ENCODE data around the gene PELO.
"Not testable (repeated sequence)": the region's sequence is repeated elsewhere in the genome, so short reads cannot be mapped to it uniquely, and the experiment has no call there.

PELO gene

DNA sequence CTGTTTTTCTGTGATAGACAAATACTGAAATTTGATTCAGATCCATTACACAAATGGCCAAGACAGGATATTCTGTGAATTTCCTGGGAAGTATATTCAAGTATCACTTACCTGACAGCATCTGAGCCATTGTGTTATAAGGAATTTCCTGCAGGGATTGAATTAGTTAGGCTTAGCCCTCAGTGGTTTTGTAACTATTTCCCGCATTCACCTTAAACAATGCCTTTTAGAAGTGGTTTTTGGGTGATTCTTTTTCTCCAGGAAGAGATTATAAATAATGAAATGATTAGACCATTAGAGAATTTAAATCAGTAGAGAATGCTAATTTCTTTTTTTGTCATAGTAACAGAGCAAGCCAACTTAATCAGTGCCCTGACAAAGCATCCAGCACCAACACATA lies 30.6 kb downstream of the PELO start:
- H3K4me1 ChIP-seq (ENCODE audit: control insufficient read depth, low read depth, low read length): peaks cover 7% of the 10 kb centered on the region
- no peaks in the 10 kb centered on the region for H3K36me3 ChIP-seq (ENCODE audit: control insufficient read depth, low read depth, low read length)
- H3K27me3 ChIP-seq (ENCODE audit: control insufficient read depth, insufficient read depth, low read length): no peaks in the 10 kb centered on the region
- H3K9me3 ChIP-seq (ENCODE audit: control insufficient read depth, low read depth, low read length): no peaks in the 10 kb centered on the region
- no peak overlapping the region for H3K4me3 ChIP-seq (ENCODE audit: low read length)
- H3K9ac ChIP-seq (ENCODE audit: low read length): no peak overlapping the region
- H3K27ac ChIP-seq (ENCODE audit: low read length): no peak overlapping the region

DNA sequence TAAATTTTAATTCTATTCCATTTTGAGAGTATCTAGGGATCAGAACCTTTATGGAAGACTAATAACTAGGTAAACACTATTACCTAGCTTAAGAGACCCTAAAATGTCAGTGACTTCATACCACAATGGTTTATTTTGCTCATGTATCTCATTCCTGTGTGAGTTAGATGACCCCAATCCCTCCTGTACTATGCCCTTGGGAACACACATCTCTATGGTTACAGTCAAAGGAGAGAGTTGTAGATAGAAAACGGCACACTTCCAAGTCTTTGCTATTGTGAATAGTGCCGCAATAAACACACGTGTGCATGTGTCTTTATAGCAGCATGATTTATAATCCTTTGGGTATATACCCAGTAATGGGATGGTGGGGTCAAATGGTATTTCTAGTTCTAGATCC lies 31.1 kb downstream of the PELO start:
- not testable (repeated sequence) for H3K4me3 ChIP-seq (ENCODE audit: low read length); H3K36me3 ChIP-seq (ENCODE audit: control insufficient read depth, low read depth, low read length); H3K9ac ChIP-seq (ENCODE audit: low read length); H3K4me1 ChIP-seq (ENCODE audit: control insufficient read depth, low read depth, low read length); H3K9me3 ChIP-seq (ENCODE audit: control insufficient read depth, low read depth, low read length); H3K27me3 ChIP-seq (ENCODE audit: control insufficient read depth, insufficient read depth, low read length); H3K27ac ChIP-seq (ENCODE audit: low read length)

DNA sequence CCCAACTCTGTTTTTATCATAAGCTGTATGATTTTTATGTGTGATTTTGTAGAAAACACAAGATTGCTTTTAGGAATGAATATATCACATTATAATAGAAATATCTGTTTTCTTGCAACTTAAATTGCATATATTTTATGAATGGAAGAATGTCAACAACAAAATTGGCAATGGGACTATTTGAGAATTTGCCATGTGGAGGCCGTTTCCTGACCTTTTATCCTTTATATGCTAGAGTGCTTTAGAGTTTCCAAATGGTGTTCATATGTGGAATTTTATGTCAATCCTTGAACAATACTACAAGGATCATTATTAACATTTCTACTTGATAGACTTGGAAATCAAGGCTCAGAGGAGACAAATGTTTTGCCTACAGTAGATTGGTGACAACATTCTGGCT lies 34.2 kb downstream of the PELO start:
- Histone ChIP-seq H3K27me3 (ENCODE audit: control insufficient read depth, insufficient read depth, low read length) (no peaks in the 10 kb centered on the region), H3K4me1 (ENCODE audit: control insufficient read depth, low read depth, low read length) (peaks cover 4% of the 10 kb centered on the region), H3K27ac (ENCODE audit: low read length) (no peak overlapping the region), H3K4me3 (ENCODE audit: low read length) (no peak overlapping the region), H3K36me3 (ENCODE audit: control insufficient read depth, low read depth, low read length) (no peaks in the 10 kb centered on the region), H3K9ac (ENCODE audit: low read length) (no peak overlapping the region), H3K9me3 (ENCODE audit: control insufficient read depth, low read depth, low read length) (no peaks in the 10 kb centered on the region)

DNA sequence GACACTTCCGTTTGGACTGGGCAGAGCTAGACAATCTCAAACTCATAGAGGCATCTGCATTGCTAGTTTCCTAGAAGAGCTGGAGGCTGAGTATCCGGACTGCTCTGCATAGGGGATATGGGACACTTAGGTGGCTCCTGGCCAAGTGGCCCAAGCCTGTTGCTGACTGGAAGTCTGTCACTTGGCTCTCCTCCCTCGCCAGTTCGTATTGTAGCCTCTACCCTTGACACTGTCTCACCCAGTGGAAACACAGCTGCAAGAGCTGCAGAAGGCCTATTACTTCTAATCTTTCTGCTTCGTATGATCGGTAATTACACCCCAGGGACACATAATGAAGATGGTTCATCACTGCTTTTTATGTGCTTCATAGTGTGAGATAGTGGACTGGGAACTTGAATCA lies 34.7 kb downstream of the PELO start:
- no peaks in the 10 kb centered on the region for H3K9me3 ChIP-seq (ENCODE audit: control insufficient read depth, low read depth, low read length)
- H3K36me3 ChIP-seq (ENCODE audit: control insufficient read depth, low read depth, low read length): no peaks in the 10 kb centered on the region
- H3K27me3 ChIP-seq (ENCODE audit: control insufficient read depth, insufficient read depth, low read length): no peaks in the 10 kb centered on the region
- H3K4me3 ChIP-seq (ENCODE audit: low read length): no peak overlapping the region
- no peak overlapping the region for H3K9ac ChIP-seq (ENCODE audit: low read length)
- no peak overlapping the region for H3K27ac ChIP-seq (ENCODE audit: low read length)
- peaks cover 4% of the 10 kb centered on the region for H3K4me1 ChIP-seq (ENCODE audit: control insufficient read depth, low read depth, low read length)

DNA sequence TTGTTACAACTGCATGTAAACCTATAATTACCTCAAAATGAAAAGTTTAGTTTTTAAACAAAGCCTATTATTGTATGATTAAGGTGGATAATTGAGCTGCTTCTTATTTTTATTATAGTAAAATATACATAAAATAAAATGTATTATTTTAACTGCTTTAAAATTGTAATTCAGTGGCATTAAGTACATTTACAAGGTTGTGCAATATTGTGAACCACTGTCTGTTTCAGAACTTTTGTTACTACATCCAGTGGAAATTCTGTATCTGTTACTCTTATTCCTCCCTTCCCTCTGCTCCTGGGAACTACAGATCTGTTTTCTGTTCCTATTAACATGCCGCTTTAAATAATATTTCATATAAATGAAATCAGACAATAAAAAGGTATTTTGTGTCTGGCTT lies 37.1 kb downstream of the PELO start:
- no peaks in the 10 kb centered on the region for H3K36me3 ChIP-seq (ENCODE audit: control insufficient read depth, low read depth, low read length)
- no peaks in the 10 kb centered on the region for H3K4me1 ChIP-seq (ENCODE audit: control insufficient read depth, low read depth, low read length)
- no peaks in the 10 kb centered on the region for H3K9me3 ChIP-seq (ENCODE audit: control insufficient read depth, low read depth, low read length)
- no peak overlapping the region for H3K9ac ChIP-seq (ENCODE audit: low read length)
- H3K27ac ChIP-seq (ENCODE audit: low read length): no peak overlapping the region
- H3K4me3 ChIP-seq (ENCODE audit: low read length): no peak overlapping the region
- no peaks in the 10 kb centered on the region for H3K27me3 ChIP-seq (ENCODE audit: control insufficient read depth, insufficient read depth, low read length)

DNA sequence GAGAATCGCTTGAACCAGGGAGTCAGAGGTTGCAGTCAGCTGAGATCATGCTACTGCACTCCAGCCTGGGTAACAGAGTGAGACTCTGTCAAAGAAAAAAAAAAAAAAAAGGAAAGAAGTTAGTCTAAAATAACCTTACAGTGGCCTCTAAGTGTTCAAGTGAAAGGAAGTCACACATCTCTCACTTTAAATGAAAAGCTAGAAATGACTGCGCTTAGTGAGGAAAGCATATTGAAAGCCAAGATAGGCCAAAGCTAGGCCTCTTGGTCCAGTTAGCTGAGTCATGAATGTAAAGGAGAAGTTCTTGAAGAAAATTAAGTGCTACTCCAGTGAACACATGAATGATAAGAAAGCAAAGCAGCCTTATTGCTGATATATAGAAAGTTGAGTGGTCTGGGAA lies 38.1 kb downstream of the PELO start:
- Histone ChIP-seq H3K36me3 (ENCODE audit: control insufficient read depth, low read depth, low read length) (no peaks in the 10 kb centered on the region), H3K27me3 (ENCODE audit: control insufficient read depth, insufficient read depth, low read length) (no peaks in the 10 kb centered on the region), H3K4me1 (ENCODE audit: control insufficient read depth, low read depth, low read length) (no peaks in the 10 kb centered on the region), H3K4me3 (ENCODE audit: low read length) (no peak overlapping the region), H3K9me3 (ENCODE audit: control insufficient read depth, low read depth, low read length) (no peaks in the 10 kb centered on the region), H3K27ac (ENCODE audit: low read length) (no peak overlapping the region), H3K9ac (ENCODE audit: low read length) (no peak overlapping the region)

DNA sequence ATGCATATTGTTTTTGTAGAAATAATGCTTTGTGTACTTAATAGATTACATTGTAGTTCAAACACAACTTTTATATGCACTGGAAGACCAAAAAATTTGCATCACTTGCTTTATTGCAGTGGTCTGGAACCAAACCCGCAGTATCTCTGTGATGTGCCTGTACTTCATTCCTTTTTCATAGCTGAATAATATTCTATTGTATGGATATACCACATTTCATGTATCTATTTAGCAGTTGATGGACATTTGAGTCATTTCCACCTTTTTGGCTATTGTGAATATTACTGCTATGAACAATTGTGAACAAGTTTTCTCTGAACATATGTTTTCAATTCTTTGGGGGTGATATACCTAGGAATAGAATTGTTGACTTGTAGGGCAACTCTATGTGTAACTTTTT lies 40.1 kb downstream of the PELO start:
- H3K9ac ChIP-seq (ENCODE audit: low read length): no peak overlapping the region
- H3K36me3 ChIP-seq (ENCODE audit: control insufficient read depth, low read depth, low read length): no peaks in the 10 kb centered on the region
- H3K9me3 ChIP-seq (ENCODE audit: control insufficient read depth, low read depth, low read length): no peaks in the 10 kb centered on the region
- H3K27ac ChIP-seq (ENCODE audit: low read length): no peak overlapping the region
- H3K4me3 ChIP-seq (ENCODE audit: low read length): no peak overlapping the region
- H3K27me3 ChIP-seq (ENCODE audit: control insufficient read depth, insufficient read depth, low read length): no peaks in the 10 kb centered on the region
- no peaks in the 10 kb centered on the region for H3K4me1 ChIP-seq (ENCODE audit: control insufficient read depth, low read depth, low read length)

DNA sequence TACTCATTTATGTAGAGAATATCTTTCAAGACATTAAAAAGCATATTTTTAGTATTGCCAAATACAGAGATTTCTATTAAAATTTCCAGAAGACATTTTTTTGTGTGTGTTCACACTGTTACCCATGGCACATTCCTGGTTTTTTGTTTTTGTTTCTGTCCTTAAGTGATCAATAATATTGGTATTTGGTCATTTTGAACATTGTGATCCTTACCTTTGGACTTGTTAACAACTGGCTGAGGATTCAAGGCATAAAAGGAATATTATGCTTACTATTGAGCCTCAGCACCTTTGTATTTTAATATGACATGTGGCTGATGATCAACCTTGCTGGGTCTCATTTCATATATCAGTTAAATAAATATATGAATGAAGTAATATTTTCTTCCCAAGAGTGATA lies 41.9 kb downstream of the PELO start:
- no peaks in the 10 kb centered on the region for H3K4me1 ChIP-seq (ENCODE audit: control insufficient read depth, low read depth, low read length)
- no peaks in the 10 kb centered on the region for H3K36me3 ChIP-seq (ENCODE audit: control insufficient read depth, low read depth, low read length)
- H3K9me3 ChIP-seq (ENCODE audit: control insufficient read depth, low read depth, low read length): no peaks in the 10 kb centered on the region
- H3K9ac ChIP-seq (ENCODE audit: low read length): no peak overlapping the region
- H3K27ac ChIP-seq (ENCODE audit: low read length): no peak overlapping the region
- no peaks in the 10 kb centered on the region for H3K27me3 ChIP-seq (ENCODE audit: control insufficient read depth, insufficient read depth, low read length)
- H3K4me3 ChIP-seq (ENCODE audit: low read length): no peak overlapping the region

DNA sequence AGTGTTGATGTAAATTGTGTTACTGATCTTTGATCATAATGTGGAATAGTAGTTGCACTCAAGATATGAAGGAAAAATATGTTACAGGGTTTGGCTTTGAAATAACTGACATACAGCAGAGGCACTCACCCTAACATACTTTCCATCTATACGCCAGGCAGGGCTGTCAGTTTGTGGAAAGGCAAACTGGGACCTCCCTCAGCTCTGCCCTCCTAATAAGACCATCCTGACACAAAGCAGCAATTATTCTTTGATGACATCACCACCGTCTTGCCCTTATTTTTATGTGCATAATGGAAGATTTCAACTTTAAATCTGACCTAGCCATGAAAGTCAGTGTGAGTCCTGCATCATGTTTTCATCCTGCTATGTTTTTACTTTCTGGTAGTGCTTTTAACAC lies 42.9 kb downstream of the PELO start:
- Histone ChIP-seq H3K27ac (ENCODE audit: low read length) (no peak overlapping the region), H3K9me3 (ENCODE audit: control insufficient read depth, low read depth, low read length) (no peaks in the 10 kb centered on the region), H3K9ac (ENCODE audit: low read length) (no peak overlapping the region), H3K36me3 (ENCODE audit: control insufficient read depth, low read depth, low read length) (no peaks in the 10 kb centered on the region), H3K4me3 (ENCODE audit: low read length) (no peak overlapping the region), H3K4me1 (ENCODE audit: control insufficient read depth, low read depth, low read length) (no peaks in the 10 kb centered on the region), H3K27me3 (ENCODE audit: control insufficient read depth, insufficient read depth, low read length) (no peaks in the 10 kb centered on the region)

DNA sequence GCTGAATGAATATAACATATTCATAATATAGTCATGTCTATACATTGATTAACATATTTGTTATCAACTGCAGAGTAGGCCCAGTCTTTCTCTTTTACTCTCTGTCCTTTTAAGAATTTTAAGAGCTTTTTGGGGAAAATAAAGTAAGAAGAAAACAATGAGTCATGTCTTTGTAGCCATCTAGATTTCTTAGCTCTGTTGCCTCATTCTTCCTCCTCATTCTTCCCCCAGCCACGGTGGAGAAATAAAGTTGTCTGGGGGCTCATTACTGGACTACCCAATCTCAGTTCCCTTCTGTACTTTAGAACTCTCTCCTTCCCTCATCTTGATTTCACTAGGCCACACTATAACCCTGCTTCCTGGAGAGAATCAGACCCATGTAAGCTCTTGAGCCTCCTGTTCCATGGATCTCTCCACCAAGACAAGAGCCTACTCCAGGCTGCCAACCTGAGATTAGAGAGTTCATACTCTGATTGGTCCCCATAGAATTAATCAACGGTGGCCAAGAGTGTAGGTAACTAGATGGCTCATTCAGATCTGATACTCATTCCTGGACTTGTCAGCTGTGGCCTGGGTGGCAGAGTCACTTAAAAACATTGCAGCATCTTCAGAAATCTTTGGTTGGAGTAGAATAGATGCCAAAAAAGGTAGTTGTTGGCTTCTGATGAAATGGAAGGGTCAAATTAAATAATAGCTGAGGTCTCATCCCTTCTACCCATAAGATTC lies 44.2 kb downstream of the PELO start:
- no peaks in the 10 kb centered on the region for H3K36me3 ChIP-seq (ENCODE audit: control insufficient read depth, low read depth, low read length)
- H3K27me3 ChIP-seq (ENCODE audit: control insufficient read depth, insufficient read depth, low read length): no peaks in the 10 kb centered on the region
- no peak overlapping the region for H3K9ac ChIP-seq (ENCODE audit: low read length)
- no peak overlapping the region for H3K4me3 ChIP-seq (ENCODE audit: low read length)
- no peaks in the 10 kb centered on the region for H3K9me3 ChIP-seq (ENCODE audit: control insufficient read depth, low read depth, low read length)
- no peaks in the 10 kb centered on the region for H3K4me1 ChIP-seq (ENCODE audit: control insufficient read depth, low read depth, low read length)
- H3K27ac ChIP-seq (ENCODE audit: low read length): no peak overlapping the region

DNA sequence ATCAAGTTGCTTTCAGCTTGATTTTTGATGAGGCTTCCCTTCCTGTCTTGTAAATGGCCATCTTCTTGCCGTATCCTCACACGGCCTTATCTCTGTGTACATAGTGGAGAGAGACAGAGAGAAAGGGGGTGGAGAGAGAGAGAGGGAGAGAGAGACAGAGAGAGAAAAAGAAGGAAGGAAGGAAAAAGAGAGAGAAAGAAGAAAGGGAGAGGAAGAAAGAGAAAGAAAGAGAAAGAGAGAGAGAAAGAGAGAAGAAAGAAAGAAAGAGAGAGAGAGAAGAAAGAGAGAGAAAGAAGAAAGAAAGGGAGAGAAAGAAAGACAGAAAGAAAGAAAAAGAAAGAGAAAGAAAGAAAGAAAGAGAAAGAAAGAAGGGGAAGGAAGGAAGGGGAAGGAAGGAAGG lies 46.6 kb downstream of the PELO start:
- Histone ChIP-seq H3K36me3 (ENCODE audit: control insufficient read depth, low read depth, low read length) (no peaks in the 10 kb centered on the region), H3K9me3 (ENCODE audit: control insufficient read depth, low read depth, low read length) (no peaks in the 10 kb centered on the region), H3K9ac (ENCODE audit: low read length) (no peak overlapping the region), H3K4me3 (ENCODE audit: low read length) (no peak overlapping the region), H3K4me1 (ENCODE audit: control insufficient read depth, low read depth, low read length) (no peaks in the 10 kb centered on the region), H3K27ac (ENCODE audit: low read length) (no peak overlapping the region), H3K27me3 (ENCODE audit: control insufficient read depth, insufficient read depth, low read length) (no peaks in the 10 kb centered on the region)

DNA sequence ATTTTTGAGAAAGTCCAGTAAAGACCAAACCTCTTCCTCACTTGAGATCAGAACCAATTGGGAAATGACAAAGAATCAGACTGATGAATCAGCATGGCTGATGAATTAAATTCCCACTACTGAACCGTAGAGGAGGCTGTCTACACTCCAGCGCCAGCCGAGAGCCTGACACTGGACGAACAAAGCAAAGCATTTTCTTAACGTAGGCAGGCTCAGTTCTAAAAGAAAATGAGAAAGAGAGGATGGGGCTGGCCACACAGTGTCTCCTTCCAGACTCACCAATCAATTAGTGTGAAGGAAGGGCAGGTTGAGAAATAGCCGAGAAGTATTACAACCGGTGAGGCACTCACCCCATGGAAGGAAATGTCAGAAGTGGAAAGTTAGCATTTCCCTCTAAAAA lies 49.4 kb downstream of the PELO start:
- Histone ChIP-seq H3K9me3 (ENCODE audit: control insufficient read depth, low read depth, low read length) (no peaks in the 10 kb centered on the region), H3K4me1 (ENCODE audit: control insufficient read depth, low read depth, low read length) (peaks cover 4% of the 10 kb centered on the region), H3K36me3 (ENCODE audit: control insufficient read depth, low read depth, low read length) (no peaks in the 10 kb centered on the region), H3K27ac (ENCODE audit: low read length) (no peak overlapping the region), H3K4me3 (ENCODE audit: low read length) (no peak overlapping the region), H3K9ac (ENCODE audit: low read length) (no peak overlapping the region), H3K27me3 (ENCODE audit: control insufficient read depth, insufficient read depth, low read length) (no peaks in the 10 kb centered on the region)
